ENCODE data around the gene IL5. TPM values are rescaled to one million over a fixed set of nuclear protein-coding genes. Genes with fewer than 3 reads are reported as not detected.

IL5 gene
- polyA plus RNA-seq, 1 donor from 2014 or later = not detected

- Histone ChIP-seq H3K36me3 (ENCODE audit: insufficient read depth, low read length) (no peaks in the 10 kb centered on the region), H3K9ac (ENCODE audit: low read length) (no peak overlapping the region), H3K4me3 (ENCODE audit: low read length) (no peak overlapping the region), H3K27me3 (ENCODE audit: insufficient read depth, low read depth, low read length) (no peaks in the 10 kb centered on the region), H3K9me3 (ENCODE audit: low read length) (no peaks in the 10 kb centered on the region), H3F3A (ENCODE audit: insufficient read depth, low read length, poor library complexity, severe bottlenecking) (no peaks in the 10 kb centered on the region), H3K27ac (ENCODE audit: low read length) (no peak overlapping the region), H3K4me2 (ENCODE audit: low read length) (no peak overlapping the region), H2AFZ (ENCODE audit: low read depth, low read length) (no peak overlapping the region), H4K20me1 (ENCODE audit: insufficient read depth) (no peaks in the 10 kb centered on the region), H3K79me2 (replicated peaks; ENCODE audit: insufficient read depth, low read length) (no peaks in the 10 kb centered on the region), H3K9me2 (ENCODE audit: insufficient read depth, low read length) (no peaks in the 10 kb centered on the region)
- TF ChIP-seq REST (IDR thresholded peaks at IDR 0.05; ENCODE audit: borderline replicate concordance) (no peak), POLR2AphosphoS5 (IDR thresholded peaks at IDR 0.05) (no peak), CTCF (IDR thresholded peaks at IDR 0.05; ENCODE audit: poor library complexity, severe bottlenecking) (no peak), SMC3 (conservative IDR thresholded peaks at IDR 0.05; ENCODE audit: poor library complexity) (no peak), RAD21 (conservative IDR thresholded peaks at IDR 0.05) (no peak), EZH2 (IDR thresholded peaks at IDR 0.05; ENCODE audit: borderline replicate concordance, insufficient read depth, low read length, poor library complexity, severe bottlenecking) (no peak), MXI1 (conservative IDR thresholded peaks at IDR 0.05; ENCODE audit: poor library complexity, severe bottlenecking) (no peak), TAF1 (IDR thresholded peaks at IDR 0.05; ENCODE audit: low read depth) (no peak), EP300 (conservative IDR thresholded peaks at IDR 0.05; ENCODE audit: poor library complexity, severe bottlenecking) (no peak)
These were observed 2.8 kb upstream of the IL5 start for GRCh38 chr5:132546108-132546507.

- TF ChIP-seq POLR2AphosphoS5 (IDR thresholded peaks at IDR 0.05) = no peak
- no peak for TF ChIP-seq REST (IDR thresholded peaks at IDR 0.05; ENCODE audit: borderline replicate concordance)
- TF ChIP-seq CTCF (IDR thresholded peaks at IDR 0.05; ENCODE audit: poor library complexity, severe bottlenecking) = no peak
- no peak for TF ChIP-seq EZH2 (IDR thresholded peaks at IDR 0.05; ENCODE audit: borderline replicate concordance, insufficient read depth, low read length, poor library complexity, severe bottlenecking)
- no peak for TF ChIP-seq RAD21 (conservative IDR thresholded peaks at IDR 0.05)
- no peak for TF ChIP-seq SMC3 (conservative IDR thresholded peaks at IDR 0.05; ENCODE audit: poor library complexity)
- no peak for TF ChIP-seq MXI1 (conservative IDR thresholded peaks at IDR 0.05; ENCODE audit: poor library complexity, severe bottlenecking)
- no peak for TF ChIP-seq EP300 (conservative IDR thresholded peaks at IDR 0.05; ENCODE audit: poor library complexity, severe bottlenecking)
- no peak for TF ChIP-seq TAF1 (IDR thresholded peaks at IDR 0.05; ENCODE audit: low read depth)
- Histone ChIP-seq H3K79me2 (replicated peaks; ENCODE audit: insufficient read depth, low read length) (no peaks in the 10 kb centered on the region), H2AFZ (ENCODE audit: low read depth, low read length) (no peak overlapping the region), H3K27ac (ENCODE audit: low read length) (no peak overlapping the region), H3F3A (ENCODE audit: insufficient read depth, low read length, poor library complexity, severe bottlenecking) (no peaks in the 10 kb centered on the region), H3K4me2 (ENCODE audit: low read length) (no peak overlapping the region), H3K9ac (ENCODE audit: low read length) (no peak overlapping the region), H3K4me3 (ENCODE audit: low read length) (no peak overlapping the region), H3K36me3 (ENCODE audit: insufficient read depth, low read length) (no peaks in the 10 kb centered on the region), H4K20me1 (ENCODE audit: insufficient read depth) (no peaks in the 10 kb centered on the region), H3K9me3 (ENCODE audit: low read length) (no peaks in the 10 kb centered on the region), H3K9me2 (ENCODE audit: insufficient read depth, low read length) (no peaks in the 10 kb centered on the region), H3K27me3 (ENCODE audit: insufficient read depth, low read depth, low read length) (no peaks in the 10 kb centered on the region)
These were observed 2.6 kb downstream of the IL5 start for GRCh38 chr5:132540764-132541163.
